CD4-positive, alpha-beta T cell (primary cell): ENCODE data around the gene FARS2. TPM values are rescaled to one million over a fixed set of nuclear protein-coding genes. Genes with fewer than 3 reads are reported as not detected.

Source experiments
- ATAC-seq: fragments of 200-7000 bp; cut with Tn5 transposase; one replicate; pipeline ENCODE4 v1.10.0; 2022; ENCODE audit warnings: mild to moderate bottlenecking; ENCODE audit not compliant: poor library complexity
- CTCF ChIA-PET: fragments of 350-600 bp; sonication (Branson Sonifier 250); formaldehyde crosslinking; loops from one replicate; lab custom pipeline; 2021; ENCODE audit warnings: antibody characterized with exemption, inconsistent platforms; lab: Charles Lee
- POLR2A ChIA-PET: fragments of 350-600 bp; sonication (Branson Sonifier 250); formaldehyde crosslinking; loops from one replicate; lab custom pipeline; 2021; ENCODE audit warnings: antibody characterized with exemption, inconsistent platforms; lab: Charles Lee
- DNase-seq, 14 experiments: peaks; one replicate each; pipeline ENCODE4 v3.0.0-alpha.2; 2013 to 2020; ENCODE audit warnings: mixed read lengths in 2 of 14
- H3K27ac ChIP-seq, 2 donors: one replicate each; pipeline versions ENCODE4 v1.5.1 to v1.7.0; 2013; ENCODE audit warnings: low read length in 2 of 2, low read depth in 1 of 2, mild to moderate bottlenecking in 1 of 2
- H3K27me3 ChIP-seq, 2 experiments: 1 replicate in 1 of 2; 2 replicates in 1 of 2; pipeline versions ENCODE4 v1.6.1 to v1.7.0; 2013; ENCODE audit warnings: low read length in 2 of 2, control low read depth in 1 of 2, mild to moderate bottlenecking in 1 of 2, moderate library complexity in 1 of 2; ENCODE audit not compliant: insufficient read depth in 2 of 2, control insufficient read depth in 1 of 2
- H3K36me3 ChIP-seq: one replicate; pipeline ENCODE4 v1.6.1; 2013; ENCODE audit warnings: low read length, control low read depth; ENCODE audit not compliant: insufficient read depth
- H3K4me1 ChIP-seq: one replicate; pipeline ENCODE4 v1.6.1; 2013; ENCODE audit warnings: low read length, control low read depth; ENCODE audit not compliant: insufficient read depth
- H3K4me3 ChIP-seq: one replicate; pipeline ENCODE4 v1.5.1; 2013; ENCODE audit warnings: mild to moderate bottlenecking, low read length, moderate library complexity
- H3K9me3 ChIP-seq, 2 experiments: 1 replicate in 1 of 2; 2 replicates in 1 of 2; pipeline versions ENCODE4 v1.6.1 to v1.7.0; 2013; ENCODE audit warnings: low read length in 2 of 2, mild to moderate bottlenecking in 2 of 2, control low read depth in 1 of 2, moderate library complexity in 1 of 2; ENCODE audit not compliant: control insufficient read depth in 1 of 2, insufficient read depth in 1 of 2
- H3K27ac Mint-ChIP-seq: one replicate; pipeline ENCODE4 v1.8.0; 2020; ENCODE audit warnings: mixed read lengths
- H3K27me3 Mint-ChIP-seq: one replicate; pipeline ENCODE4 v1.8.0; 2021; ENCODE audit warnings: mixed read lengths
- H3K36me3 Mint-ChIP-seq: one replicate; pipeline ENCODE4 v1.8.0; 2021; ENCODE audit warnings: low read depth, mixed read lengths
- H3K4me1 Mint-ChIP-seq: one replicate; pipeline ENCODE4 v1.8.0; 2021; ENCODE audit warnings: low read depth, mixed read lengths
- H3K4me3 Mint-ChIP-seq: one replicate; pipeline ENCODE4 v1.8.0; 2020; ENCODE audit warnings: mild to moderate bottlenecking, mixed read lengths
- H3K9me3 Mint-ChIP-seq: one replicate; pipeline ENCODE4 v1.8.0; 2020; ENCODE audit warnings: mixed read lengths
- CTCF ChIP-seq: fragments of 200-600 bp; IDR thresholded peaks from one replicate; pipeline ENCODE4 v1.8.0; 2022; ENCODE audit warnings: antibody characterized with exemption, mild to moderate bottlenecking
- intact Hi-C, 2 experiments: fragments of 100-400 bp; cut with DNase I in 1 of 2; cut with micrococcal nuclease in 1 of 2; formaldehyde crosslinking; loops; one replicate each; pipeline versions ENCODE4 v1.15.1 to v1.9.0; 2023 to 2025; cut with DNase I, micrococcal nuclease
- total RNA-seq, 174 experiments: library from RNA in 2 of 174; stranded (reverse) in 2 of 174; gene quantifications; one replicate each; pipeline ENCODE4 v1.2.3 and lab custom pipeline; 2021 to 2026

The FARS2 gene
- total RNA-seq, 2 experiments from 2014 or later, result 12.6 to 12.8 TPM

- ATAC-seq (no peak), DNase-seq (no peak)
- Histone ChIP-seq H3K36me3 (no peaks in the 10 kb centered on the region), H3K4me3 (no peak overlapping the region), H3K27ac (no peak overlapping the region), H3K9me3 (no peaks in the 10 kb centered on the region), H3K4me1 (peaks cover 39% of the 10 kb centered on the region), H3K27me3 (no peaks in the 10 kb centered on the region)
- peak overlapping the region; percentile 81 for H3K27ac Mint-ChIP-seq
- H3K4me1 Mint-ChIP-seq, result peaks cover 67% of the 10 kb centered on the region
- POLR2A ChIA-PET, result interaction anchor here (0.7 to 1.7 kb wide), 3 partner anchors 36 to 203 kb away, joined by 3 to 4 read pairs (median 4); no protein-coding TSS in a partner anchor
- no peaks in the 10 kb centered on the region for H3K9me3 Mint-ChIP-seq
- no peaks in the 10 kb centered on the region for H3K27me3 Mint-ChIP-seq
- intact Hi-C loops, result loop anchor here in 1 of 2 experiments (10.0 kb wide), 1 partner anchor 61 kb away; no protein-coding TSS in a partner anchor
- no peak for TF ChIP-seq CTCF
- no peaks in the 10 kb centered on the region for H3K36me3 Mint-ChIP-seq
- CTCF ChIA-PET, result no interaction called here
- no peak overlapping the region for H3K4me3 Mint-ChIP-seq
These were observed 402.8 kb downstream of the FARS2 start for GRCh38 chr6:5664149-5664548.

GRCh38 chr6:5665173-5665572 lies 403.9 kb downstream of the FARS2 start:
- Histone ChIP-seq H3K27ac (peak overlapping the region; percentile 27 to 44), H3K9me3 (no peaks in the 10 kb centered on the region)

GRCh38 chr6:5665667-5666066 lies 404.4 kb downstream of the FARS2 start:
- Mint-ChIP-seq H3K9me3 (no peaks in the 10 kb centered on the region), H3K36me3 (no peaks in the 10 kb centered on the region), H3K27ac (peak overlapping the region; percentile 81), H3K4me1 (peaks cover 82% of the 10 kb centered on the region), H3K4me3 (peak overlapping the region; percentile 63), H3K27me3 (no peaks in the 10 kb centered on the region)
- no peaks in the 10 kb centered on the region for H3K27me3 ChIP-seq
- H3K27ac ChIP-seq, result peak overlapping the region; percentile 27 to 44
- no peak for ATAC-seq
- H3K4me1 ChIP-seq, result peaks cover 48% of the 10 kb centered on the region
- no peaks in the 10 kb centered on the region for H3K9me3 ChIP-seq
- intact Hi-C loops, result loop anchor here in 1 of 2 experiments (5.0 to 10.0 kb wide), 2 partner anchors 38 to 59 kb away; no protein-coding TSS in a partner anchor
- no peak for TF ChIP-seq CTCF
- peak overlapping the region; percentile 10 for H3K4me3 ChIP-seq
- H3K36me3 ChIP-seq, result no peaks in the 10 kb centered on the region
- ChIA-PET POLR2A (interaction anchor here (0.7 to 1.2 kb wide), 3 partner anchors 14 to 41 kb away, joined by 3 to 4 read pairs (median 3); no protein-coding TSS in a partner anchor), CTCF (no interaction called here)
- DNase-seq, result no peak

More at GRCh38 chr6:5665173-5665572, 403.9 kb downstream of the FARS2 start:
- H3K27ac Mint-ChIP-seq, result peak overlapping the region; percentile 81
- no peaks in the 10 kb centered on the region for H3K27me3 Mint-ChIP-seq
- no peaks in the 10 kb centered on the region for H3K36me3 ChIP-seq
- intact Hi-C loops, result loop anchor here in 1 of 2 experiments (5.0 to 10.0 kb wide), 2 partner anchors 38 to 60 kb away; no protein-coding TSS in a partner anchor
- H3K4me3 ChIP-seq, result no peak overlapping the region
- H3K4me1 Mint-ChIP-seq, result peaks cover 78% of the 10 kb centered on the region
- no peaks in the 10 kb centered on the region for H3K9me3 Mint-ChIP-seq
- POLR2A ChIA-PET, result interaction anchor here (0.6 to 1.7 kb wide), 9 partner anchors 10 to 865 kb away, joined by 3 to 4 read pairs (median 3); no protein-coding TSS in a partner anchor
- CTCF ChIA-PET, result no interaction called here
- peaks cover 48% of the 10 kb centered on the region for H3K4me1 ChIP-seq
- no peaks in the 10 kb centered on the region for H3K36me3 Mint-ChIP-seq
- peak; percentile 1 to 58 (median 34) for DNase-seq
- H3K27me3 ChIP-seq, result no peaks in the 10 kb centered on the region
- peak overlapping the region; percentile 63 for H3K4me3 Mint-ChIP-seq
- no peak for TF ChIP-seq CTCF
- peak; percentile 85 for ATAC-seq
